ENCODE data around the gene TMEM231. TPM values are rescaled to one million over a fixed set of nuclear protein-coding genes. Genes with fewer than 3 reads are reported as not detected.

The TMEM231 gene
- total RNA-seq, 4 donors from 2014 or later, result 1.5 to 12.5 (median 5.3) TPM

- H3K36me3 ChIP-seq, result no peaks in the 10 kb centered on the region
- intact Hi-C loops (cut with DNase I; ENCODE audit: low total_unique reads), result no loop called here
- no peak for DNase-seq
- peak overlapping the region in 2 of 4 donors; percentile 23 to 78 for H3K27ac ChIP-seq
- H3K4me3 ChIP-seq, result no peak overlapping the region
- WGBS, 2 donors (ENCODE audit: low coverage in 1 of 2), result 72 to 80% methylated on average over 1 to 3 of the region's 3 CpGs
- TF ChIP-seq CTCF (IDR thresholded peaks at IDR 0.05) (no peak), POLR2AphosphoS5 (IDR thresholded peaks at IDR 0.05) (no peak), POLR2A (IDR thresholded peaks at IDR 0.05) (no peak), EP300 (IDR thresholded peaks at IDR 0.05; ENCODE audit: low read depth) (no peak)
- in situ Hi-C loops (cut with MboI; ENCODE audit: low pct_ligation_motif_present in 1 of 4, low pct_unique_long_range_greater_than_20kb in 1 of 4, low sequenced_read_pairs in 3 of 4), result no loop called here
- H3K4me1 ChIP-seq, result peaks cover 0 to 20% (median 0%) of the 10 kb centered on the region in 4 donors
- no peaks in the 10 kb centered on the region for H3K27me3 ChIP-seq
- no peaks in the 10 kb centered on the region for H3K9me3 ChIP-seq
These were observed 33.3 kb upstream of the TMEM231 start for GRCh38 chr16:75589306-75589705.

GRCh38 chr16:75588716-75589115 is 32.7 kb upstream of the TMEM231 start:
- no peak for DNase-seq
- intact Hi-C loops (cut with DNase I; ENCODE audit: low total_unique reads) (no loop called here), in situ Hi-C loops (cut with MboI; ENCODE audit: low pct_ligation_motif_present in 1 of 4, low pct_unique_long_range_greater_than_20kb in 1 of 4, low sequenced_read_pairs in 3 of 4) (no loop called here)
- Histone ChIP-seq H3K4me3 (no peak overlapping the region), H3K27me3 (no peaks in the 10 kb centered on the region), H3K27ac (no peak overlapping the region), H3K4me1 (peaks cover 0 to 20% (median 0%) of the 10 kb centered on the region in 4 donors), H3K9me3 (no peaks in the 10 kb centered on the region), H3K36me3 (no peaks in the 10 kb centered on the region)
- TF ChIP-seq CTCF (IDR thresholded peaks at IDR 0.05) (no peak), POLR2A (IDR thresholded peaks at IDR 0.05) (no peak), EP300 (IDR thresholded peaks at IDR 0.05; ENCODE audit: low read depth) (no peak), POLR2AphosphoS5 (IDR thresholded peaks at IDR 0.05) (no peak)
- 93 to 100% methylated on average over 3 to 4 of the region's 4 CpGs for WGBS, 2 donors (ENCODE audit: low coverage in 1 of 2)

- 59 to 70% methylated on average over 3 of the region's 3 CpGs for WGBS, 2 donors (ENCODE audit: low coverage in 1 of 2)
- in situ Hi-C loops (cut with MboI; ENCODE audit: low pct_ligation_motif_present in 1 of 4, low pct_unique_long_range_greater_than_20kb in 1 of 4, low sequenced_read_pairs in 3 of 4), result no loop called here
- intact Hi-C loops (cut with DNase I; ENCODE audit: low total_unique reads), result no loop called here
These were observed 28.1 kb upstream of the TMEM231 start for GRCh38 chr16:75584108-75584507.

GRCh38 chr16:75579281-75579834 is 23.3 kb upstream of the TMEM231 start:
- 63 to 75% methylated on average over 2 to 7 of the region's 7 CpGs for WGBS, 2 donors (ENCODE audit: low coverage in 1 of 2)
- H3K27ac ChIP-seq, result no peak overlapping the region
- no peak for DNase-seq
- no peak overlapping the region for H3K4me3 ChIP-seq
- peaks cover 0 to 34% (median 9%) of the 10 kb centered on the region in 4 donors for H3K36me3 ChIP-seq
- intact Hi-C loops (cut with DNase I; ENCODE audit: low total_unique reads) (no loop called here), in situ Hi-C loops (cut with MboI; ENCODE audit: low pct_ligation_motif_present in 1 of 4, low pct_unique_long_range_greater_than_20kb in 1 of 4, low sequenced_read_pairs in 3 of 4) (no loop called here)
- H3K9me3 ChIP-seq, result no peaks in the 10 kb centered on the region
- H3K4me1 ChIP-seq, result no peaks in the 10 kb centered on the region
- TF ChIP-seq POLR2A (IDR thresholded peaks at IDR 0.05), result no peak
- TF ChIP-seq CTCF (IDR thresholded peaks at IDR 0.05), result no peak
- TF ChIP-seq EP300 (IDR thresholded peaks at IDR 0.05; ENCODE audit: low read depth), result no peak
- TF ChIP-seq POLR2AphosphoS5 (IDR thresholded peaks at IDR 0.05), result no peak
- no peaks in the 10 kb centered on the region for H3K27me3 ChIP-seq

More at GRCh38 chr16:75584108-75584507, 28.1 kb upstream of the TMEM231 start:
- Histone ChIP-seq H3K27ac (no peak overlapping the region), H3K4me1 (no peaks in the 10 kb centered on the region), H3K4me3 (no peak overlapping the region), H3K27me3 (no peaks in the 10 kb centered on the region), H3K9me3 (no peaks in the 10 kb centered on the region), H3K36me3 (peaks cover 0 to 2% (median under 1%) of the 10 kb centered on the region in 4 donors)
- no peak for DNase-seq
- TF ChIP-seq POLR2A (IDR thresholded peaks at IDR 0.05) (no peak), POLR2AphosphoS5 (IDR thresholded peaks at IDR 0.05) (no peak), EP300 (IDR thresholded peaks at IDR 0.05; ENCODE audit: low read depth) (no peak), CTCF (IDR thresholded peaks at IDR 0.05) (no peak)

All from transverse colon (tissue), 4 donors.